HPDE6-E6E7 (cell line): ENCODE results near the gene NCS1.

Experiments
- DNase-seq: peaks from one replicate; pipeline ENCODE4 v3.0.0; 2011; ENCODE audit warnings: missing footprints; ENCODE audit errors: extremely low spot score

NCS1 gene

DNA sequence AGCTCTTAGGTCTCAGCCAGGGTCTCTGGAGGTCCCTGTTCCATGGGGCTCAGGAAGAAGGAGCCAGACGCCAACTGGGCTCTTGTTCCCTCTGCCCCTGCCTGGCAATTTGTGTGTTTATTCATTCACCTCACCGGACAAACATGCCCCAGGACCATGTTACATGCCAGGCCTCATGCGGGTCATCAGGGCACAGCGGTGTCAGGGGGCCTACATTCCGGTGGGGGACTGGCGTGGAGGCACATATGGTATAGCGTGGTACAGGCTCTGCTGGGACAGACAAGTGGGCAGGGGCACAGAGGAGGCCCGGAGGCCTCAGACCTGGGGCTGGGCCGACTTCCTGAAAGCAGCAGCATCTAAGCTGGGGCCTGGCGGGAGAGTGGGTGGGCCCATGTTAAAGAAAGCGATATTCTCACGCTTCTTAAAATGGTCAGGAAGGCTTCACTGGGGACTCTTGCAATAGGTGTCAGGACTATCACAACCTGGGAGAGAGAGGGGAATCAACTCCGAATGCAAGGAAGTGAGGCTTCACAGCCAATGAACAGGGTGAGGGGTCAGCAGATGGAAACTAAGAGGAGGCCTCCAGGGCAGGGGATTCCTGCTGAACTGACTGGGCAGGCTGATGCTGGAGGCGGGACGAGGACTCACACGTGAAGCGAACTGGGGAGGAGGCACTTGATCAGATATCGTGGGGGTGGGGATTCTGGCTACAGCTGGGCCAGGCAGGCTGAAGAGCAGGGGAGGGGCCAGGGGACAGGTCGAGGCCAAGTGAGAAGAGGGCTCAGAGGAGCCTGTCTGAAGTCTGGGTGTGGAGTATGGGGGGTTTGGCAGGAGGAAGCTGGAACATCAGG lies 41.9 kb downstream of the NCS1 start:
- no peak for DNase-seq

DNA sequence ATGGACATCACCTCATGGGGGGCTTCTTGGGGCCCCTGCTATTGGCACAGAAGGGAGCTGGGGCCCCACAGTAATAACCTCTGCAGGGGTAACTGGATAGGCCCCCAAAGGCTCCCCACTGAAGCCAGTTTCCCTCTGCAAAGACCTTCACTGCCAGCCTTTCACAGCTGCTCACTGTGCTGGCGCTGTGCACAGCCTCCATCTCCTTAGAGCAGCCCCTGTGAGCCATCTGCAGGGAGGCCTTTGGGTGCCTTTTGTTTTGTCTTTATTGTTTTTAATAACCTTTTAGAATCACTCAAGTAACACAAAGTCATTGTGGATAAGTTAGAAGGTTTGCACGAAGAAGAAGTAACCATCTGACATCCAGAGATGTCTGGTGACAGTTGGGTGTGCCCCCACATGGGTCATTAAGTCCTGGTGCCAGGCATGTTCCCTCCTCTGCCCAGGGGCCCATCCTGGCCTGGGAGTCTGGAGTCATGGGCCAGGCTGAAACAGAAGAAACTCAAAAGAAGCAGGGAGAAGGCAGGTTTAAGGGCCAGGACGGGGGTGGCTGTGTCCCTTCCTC lies 42.7 kb downstream of the NCS1 start:
- no peak for DNase-seq

DNA sequence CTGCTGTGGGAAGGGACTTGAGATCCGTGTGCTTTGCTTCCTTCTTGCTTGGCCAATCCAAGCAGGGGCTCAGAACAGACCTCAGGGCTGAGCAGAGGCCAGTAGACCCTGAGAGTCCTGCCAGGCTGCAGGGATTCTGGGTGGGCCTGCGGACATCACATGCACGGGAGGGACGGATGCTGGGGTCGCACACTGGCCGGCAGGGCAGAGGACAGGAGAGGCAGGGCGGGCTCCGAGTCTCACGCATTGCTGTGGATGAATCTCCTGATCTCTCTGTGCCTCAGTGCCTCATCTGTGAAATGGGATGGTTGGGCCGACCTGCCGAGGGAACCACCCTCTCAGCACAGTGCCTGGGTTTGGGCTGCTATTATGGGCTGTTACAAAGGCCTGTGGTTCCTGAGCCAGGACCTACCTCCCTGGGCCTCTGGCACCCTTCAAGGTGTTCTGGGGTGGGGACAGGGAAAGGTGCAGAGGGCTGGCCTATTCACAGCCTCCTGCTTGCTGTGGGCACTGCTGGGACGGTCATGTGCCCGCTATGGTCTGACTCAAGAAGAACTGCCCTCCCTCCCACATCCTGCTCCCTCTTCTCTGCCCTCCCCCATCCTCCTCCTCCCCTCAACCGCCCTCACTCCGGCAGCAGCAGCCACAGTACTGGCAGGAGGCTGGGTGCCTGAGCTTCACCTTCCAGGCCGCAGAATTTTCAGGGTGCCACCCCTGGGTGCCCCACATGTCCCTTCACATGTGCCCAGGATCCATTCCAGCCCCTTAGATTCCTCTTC lies 43.3 kb downstream of the NCS1 start:
- DNase-seq, result no peak

DNA sequence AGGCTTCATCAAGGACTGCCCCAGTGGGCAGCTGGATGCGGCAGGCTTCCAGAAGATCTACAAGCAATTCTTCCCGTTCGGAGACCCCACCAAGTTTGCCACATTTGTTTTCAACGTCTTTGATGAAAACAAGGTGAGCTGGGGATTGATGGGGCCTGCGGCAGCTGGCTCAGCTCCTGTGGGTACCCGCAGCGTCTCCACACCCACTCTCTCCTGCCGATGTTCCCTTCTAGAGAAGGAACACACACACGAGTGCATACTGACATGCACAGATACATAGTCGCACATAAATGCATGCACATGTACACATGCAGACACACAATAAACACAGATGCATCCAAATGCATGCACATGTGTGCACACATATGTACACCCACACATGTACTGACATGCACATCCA lies 45.6 kb downstream of the NCS1 start:
- no peak for DNase-seq

DNA sequence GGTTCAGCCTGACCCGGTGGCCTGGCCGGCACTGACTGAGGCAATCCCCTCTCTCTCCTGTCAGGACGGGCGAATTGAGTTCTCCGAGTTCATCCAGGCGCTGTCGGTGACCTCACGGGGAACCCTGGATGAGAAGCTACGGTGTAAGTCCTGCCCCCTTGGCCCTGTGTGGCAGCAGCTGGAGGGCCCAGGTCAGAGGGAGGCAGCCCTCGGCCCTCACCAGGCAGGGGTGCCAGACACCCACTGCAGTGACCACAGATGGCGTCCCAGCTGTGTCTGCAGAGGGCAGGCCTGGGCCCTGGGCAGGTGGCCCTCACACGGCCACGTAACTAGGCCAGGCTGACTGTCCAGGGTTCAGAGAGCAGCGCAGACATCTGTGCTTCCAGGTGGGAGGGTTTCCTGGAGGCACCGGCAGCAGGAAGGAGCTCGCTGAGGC lies 47.5 kb downstream of the NCS1 start:
- no peak for DNase-seq

DNA sequence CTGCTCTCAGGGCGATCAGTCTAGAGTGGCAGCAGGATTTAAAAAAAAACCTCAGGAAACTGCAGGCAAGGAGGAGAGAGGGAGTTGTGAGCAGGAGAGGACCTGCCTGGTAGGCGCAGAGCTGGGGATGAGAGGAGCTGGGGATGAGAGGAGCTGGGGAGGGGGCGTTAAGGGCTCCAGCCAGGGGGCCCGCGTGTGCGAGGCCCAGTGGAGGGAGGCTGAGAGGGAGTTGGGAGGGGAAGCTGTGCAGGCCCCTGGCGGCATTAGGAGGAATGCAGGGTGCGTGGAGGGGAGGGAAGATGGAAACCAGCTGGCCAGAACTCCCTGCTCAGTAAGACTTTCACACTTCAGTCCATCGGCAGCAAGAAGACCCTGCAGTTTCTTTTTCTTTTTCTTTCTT lies 48.1 kb downstream of the NCS1 start:
- DNase-seq, result no peak

DNA sequence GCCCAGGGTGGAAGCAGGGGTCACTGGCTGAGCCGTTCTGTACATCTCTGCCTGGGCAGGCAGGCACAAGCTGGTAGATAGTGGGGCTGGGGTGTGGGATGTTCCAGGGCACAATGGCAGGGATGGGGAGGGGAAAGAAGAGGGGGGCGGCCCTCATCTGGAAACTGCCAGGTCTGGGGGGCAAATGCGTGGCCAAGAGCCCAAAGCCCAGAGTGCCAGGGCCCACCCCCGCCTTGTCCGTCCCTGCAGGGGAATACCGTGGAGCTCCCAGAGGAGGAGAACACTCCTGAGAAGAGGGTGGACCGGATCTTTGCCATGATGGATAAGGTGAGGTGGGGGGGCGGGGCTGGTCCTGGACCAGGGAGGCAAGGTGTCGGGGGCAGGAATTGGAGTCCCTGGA lies 50.6 kb downstream of the NCS1 start:
- no peak for DNase-seq

DNA sequence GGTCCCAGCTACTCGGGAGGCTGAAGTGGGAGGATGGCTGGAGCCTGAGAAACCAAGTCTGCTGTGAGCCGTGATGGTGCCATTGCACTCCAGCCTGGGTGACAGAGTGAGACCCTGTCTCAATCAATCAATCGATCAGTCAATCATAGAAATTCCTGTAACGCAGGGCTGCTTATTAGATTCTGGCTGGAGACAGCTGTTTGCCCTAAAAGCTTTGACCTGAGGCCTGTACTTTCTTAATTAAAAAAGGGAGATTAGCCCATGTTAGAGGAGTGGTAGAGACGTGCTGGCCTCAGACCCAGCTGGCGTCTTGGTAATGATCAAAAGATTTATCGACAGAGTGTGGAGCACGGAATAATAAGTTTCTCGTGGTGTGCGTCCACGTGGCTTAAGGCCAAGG lies 52.9 kb downstream of the NCS1 start:
- no peak for DNase-seq

DNA sequence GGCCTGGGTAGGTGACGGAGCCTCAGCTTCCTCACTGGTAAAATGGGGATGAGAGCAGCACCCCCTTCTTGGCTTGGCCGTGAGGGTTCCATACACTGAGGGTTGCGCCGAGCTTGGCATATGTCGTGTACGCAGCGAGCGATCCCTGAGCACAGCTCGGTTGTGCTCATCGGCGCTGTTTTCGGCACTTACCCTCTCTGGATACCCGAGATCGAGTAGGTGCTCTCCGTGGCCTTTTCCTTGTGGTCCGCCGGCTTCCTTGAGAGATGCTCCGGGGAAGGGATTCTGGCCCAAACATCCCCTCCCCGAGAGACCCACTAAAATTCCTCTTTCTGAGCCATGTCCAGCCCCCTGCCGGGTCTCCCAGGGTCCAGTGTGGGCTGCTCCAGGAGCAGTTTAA lies 53.4 kb downstream of the NCS1 start:
- no peak for DNase-seq

DNA sequence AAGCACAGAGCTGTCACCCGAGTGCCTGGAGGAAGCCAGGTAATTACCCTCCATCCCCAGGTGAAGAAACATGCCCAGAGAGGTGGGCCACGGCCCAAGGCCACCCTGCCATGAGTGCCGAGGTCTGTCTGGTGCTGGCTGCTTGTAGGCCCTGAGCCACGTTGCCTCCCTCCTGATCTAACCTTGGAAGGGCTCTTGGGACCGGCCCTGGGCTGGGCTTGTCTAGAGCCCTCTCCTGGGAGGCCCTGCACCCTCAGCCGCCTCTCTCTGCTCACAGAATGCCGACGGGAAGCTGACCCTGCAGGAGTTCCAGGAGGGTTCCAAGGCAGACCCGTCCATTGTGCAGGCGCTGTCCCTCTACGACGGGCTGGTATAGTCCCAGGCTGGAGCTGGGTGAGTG lies 53.9 kb downstream of the NCS1 start:
- no peak for DNase-seq

DNA sequence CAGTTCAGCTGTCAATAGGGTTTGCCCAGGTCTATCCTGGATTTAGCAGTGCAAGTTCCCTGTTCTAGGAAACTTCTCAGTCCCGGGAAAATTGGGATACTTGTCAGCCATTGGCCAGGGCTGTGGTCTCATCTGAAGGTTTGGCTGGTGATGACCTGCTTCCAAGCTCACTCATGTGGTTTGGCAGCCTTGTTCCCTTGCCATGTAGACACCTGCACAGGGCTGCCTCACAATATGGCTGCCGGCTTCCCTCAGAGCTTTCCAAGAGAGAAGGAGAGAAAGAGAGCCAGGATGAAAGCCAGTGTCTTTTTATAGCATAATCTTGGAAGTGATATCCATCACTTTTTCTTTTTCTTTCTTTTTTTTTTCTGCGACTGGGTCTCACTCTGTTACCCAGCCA lies 55.6 kb downstream of the NCS1 start:
- no peak for DNase-seq

DNA sequence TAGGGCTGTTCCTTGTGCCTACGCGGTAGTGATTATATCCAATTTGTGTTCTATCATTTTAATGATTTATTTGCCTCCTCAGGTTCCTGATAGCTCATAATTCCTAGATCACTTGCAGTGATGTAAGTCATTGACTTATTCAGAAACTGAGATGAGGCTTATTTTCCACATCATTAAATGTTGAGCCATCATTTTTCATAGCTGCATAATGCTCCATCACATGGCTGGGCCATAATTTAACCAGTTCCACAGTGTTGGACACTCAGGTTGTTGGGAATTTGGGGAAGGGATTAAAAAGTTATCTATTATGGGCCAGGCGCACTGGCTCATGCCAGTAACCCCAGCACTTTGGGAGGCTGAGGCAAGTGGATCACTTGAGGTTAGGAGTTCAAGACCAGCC lies 57.6 kb downstream of the NCS1 start:
- no peak for DNase-seq

DNA sequence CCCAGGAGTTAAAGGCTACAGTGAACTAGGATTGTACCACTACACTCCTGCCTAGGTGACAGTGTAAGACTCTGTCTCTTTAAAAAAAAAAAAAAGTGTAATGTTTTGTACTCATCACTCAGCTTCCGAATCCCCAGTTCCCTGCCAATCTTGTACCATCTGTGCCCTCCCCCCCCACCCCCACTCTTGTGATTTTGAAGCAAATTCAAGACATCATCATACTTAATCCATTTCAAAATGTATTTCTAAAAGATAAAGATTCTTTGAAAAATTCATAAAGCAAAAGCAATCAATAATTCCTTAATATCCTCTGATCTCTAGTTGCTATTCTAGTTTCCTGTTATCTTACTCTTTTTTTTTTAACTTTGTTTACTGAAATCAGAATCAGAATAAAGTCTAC lies 58.4 kb downstream of the NCS1 start:
- no peak for DNase-seq

DNA sequence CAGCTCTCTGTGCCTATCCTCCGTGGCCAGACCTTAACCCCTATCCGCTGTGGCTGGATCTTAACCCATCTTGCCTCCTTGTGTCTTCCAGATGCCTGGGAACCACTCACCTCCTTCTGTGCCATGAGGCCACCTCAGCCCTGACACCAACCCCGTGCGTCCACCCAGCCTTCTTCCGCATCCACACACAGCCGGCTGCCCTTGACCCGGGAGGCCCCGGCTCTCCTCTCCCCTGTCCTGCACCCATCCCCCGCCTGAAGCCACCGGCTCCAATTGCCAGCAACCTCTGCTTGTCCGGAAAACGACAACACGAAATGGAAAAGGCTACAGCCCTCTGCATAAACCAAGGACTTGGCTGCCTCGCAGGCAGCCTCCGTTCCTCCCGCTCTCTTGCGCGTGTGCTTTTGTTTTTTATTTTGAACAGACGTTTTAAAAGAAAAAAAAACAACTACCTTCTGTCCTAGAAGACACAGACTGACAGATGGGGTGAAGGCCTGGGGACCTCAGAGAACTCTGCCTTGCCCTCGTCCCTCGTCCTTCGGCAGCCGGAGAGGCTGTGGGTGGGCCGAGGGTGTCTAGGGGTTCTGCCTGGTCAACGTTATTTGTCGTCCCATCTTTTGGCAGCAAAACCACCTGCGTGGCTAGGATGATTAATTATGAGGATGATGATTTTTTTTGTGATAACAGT lies 60.8 kb downstream of the NCS1 start:
- no peak for DNase-seq

DNA sequence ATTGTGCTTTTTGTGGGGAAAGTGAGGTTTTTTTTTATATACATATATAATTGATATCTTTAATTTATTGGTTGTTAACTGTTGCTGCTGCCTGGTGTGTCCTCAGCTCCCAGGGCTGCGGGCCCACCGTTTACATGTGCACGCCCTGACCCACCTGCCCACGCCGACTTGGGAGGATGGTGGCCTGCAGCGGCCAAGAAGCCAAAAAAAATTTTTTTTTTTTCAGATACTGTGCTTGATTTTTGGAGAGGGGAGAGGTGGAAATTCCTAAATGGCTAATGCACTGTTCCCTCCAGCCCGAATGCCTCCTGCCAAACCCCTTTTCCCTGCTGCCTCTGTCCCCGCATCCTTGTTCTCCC lies 61.4 kb downstream of the NCS1 start:
- no peak for DNase-seq

DNA sequence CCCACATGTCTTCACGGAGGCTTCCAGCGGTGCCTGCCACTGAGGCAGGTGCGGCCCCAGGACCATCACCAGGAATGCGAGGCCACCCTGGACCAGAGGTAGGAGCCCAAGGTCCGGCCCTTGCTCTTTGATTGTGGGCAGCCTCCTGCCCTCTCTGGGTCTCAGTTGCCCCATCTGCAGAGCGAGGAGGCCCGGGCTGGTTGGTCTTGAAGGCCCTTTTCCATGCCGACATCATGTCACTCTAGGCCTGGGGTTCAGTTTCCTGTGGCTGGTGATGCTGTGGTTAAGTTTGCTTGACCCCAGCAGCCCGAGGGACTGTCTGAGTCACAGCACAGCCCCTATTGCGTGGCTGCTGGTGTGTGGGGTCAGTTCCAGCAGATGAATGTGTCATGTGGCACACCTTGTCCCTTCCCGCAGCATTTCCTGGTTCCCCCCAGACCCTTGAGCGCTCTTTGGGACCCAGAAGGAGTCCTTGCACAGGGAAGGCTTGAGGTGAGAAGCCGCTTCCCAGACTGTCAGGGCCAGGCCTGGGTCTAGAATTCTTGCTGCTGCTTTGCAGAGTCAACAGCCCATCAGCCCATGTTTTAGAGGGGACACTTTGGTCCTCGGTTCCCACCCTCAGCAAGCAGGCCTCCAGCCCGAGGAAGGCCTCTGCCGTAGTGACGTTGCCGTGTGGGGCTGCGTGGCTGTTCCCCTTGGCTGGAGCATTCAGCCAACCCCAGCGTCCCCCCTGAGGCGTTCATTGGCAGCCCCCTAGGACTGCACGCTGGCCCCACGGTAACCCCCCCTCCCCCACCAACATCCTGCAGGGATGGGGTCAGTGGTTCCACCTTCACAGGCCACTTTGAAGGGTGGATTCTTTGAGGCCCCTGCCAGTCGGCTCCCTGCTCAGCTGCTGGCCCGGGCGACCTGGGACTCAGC lies 62.4 kb downstream of the NCS1 start:
- DNase-seq, result no peak

DNA sequence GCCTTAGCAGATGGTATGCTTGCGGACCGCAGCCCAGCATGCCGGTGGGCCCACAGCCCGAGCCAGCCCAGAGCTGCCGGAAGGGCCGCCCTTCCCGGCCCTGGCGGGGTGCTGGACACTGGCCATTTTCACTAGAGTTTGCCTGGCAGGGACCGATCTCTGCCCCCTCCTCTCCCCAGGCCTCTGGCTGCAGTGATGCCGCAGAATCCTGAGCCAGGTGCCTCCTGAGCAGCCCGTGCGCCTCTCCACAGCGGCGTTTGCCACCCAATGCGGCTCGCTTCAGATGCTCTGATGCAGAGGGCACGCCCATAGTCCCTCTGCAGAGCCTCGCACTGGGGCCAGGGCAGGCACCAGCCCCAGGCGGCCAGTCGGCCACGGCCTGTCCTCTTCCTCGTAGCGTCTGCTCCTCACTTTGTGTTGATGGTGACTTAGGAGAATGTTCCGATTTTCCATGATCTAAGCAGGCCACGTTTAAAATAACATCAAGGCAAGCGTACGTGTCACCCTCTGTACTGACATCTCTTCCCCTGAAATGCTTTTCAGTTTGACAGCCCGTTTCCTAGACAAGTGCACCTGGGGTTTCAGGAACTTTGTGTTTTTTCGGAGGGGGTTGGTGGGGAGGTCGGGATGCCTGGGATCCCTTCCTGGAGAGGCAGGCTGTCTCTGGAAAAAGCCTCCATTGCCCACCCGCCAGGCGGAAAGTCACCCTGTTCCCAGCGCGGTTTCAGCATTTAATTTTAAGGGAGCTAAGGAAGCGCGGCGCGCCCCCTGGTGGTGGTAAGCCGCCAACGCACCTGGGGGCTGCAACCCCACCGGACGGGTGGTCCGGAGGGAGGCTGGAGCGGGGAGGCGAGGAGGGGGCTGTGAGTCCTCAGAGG lies 63.6 kb downstream of the NCS1 start:
- DNase-seq, result no peak

DNA sequence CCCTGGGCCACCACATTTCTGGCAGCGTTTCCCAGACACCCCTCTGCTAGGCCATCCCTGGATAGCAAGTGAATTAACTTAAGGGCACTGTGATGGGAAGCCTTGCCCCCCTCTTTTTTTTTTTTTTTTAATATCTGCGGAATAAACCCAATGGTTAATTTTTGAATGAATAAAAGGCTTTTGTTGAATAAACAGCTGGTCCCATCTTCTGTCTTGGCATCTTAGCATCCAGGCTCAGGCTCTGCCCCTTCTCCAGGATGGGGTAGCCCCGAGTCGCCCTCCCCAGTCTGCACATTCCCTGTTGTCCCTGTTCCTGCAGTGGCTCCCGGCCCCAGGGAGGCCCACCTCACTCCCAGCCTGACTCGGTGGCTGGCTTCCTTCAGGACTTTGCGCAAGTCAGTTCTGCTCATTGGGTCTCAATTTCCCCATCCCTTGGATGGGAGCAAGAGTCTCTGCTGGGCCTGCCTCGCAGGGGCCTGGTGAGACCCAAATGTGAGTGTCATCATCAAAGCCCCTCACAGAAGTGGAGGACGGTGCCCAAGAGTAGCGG lies 64.3 kb downstream of the NCS1 start:
- no peak for DNase-seq

DNA sequence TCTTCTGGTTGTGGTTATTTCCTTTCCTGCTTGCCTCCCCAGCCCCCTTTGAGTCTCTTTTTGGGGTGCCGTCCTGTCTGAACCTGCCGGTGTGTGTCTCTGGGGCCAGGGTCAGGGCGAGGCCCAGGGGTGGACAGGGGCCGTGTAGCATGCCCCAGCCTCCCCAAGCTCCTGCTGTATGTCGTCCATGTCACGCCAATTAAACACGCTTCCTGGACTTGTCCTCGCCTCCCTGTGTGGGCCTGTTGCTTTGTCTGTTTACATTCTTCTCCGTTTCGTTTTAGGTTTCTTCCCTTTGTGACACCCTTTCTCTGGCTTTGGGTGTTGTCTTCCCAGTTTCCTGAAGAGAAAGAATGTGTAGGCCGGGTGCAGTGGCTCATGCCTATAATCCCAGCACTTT lies 64.9 kb downstream of the NCS1 start:
- DNase-seq, result peak; percentile 52
